HG03064 (cell line): ENCODE measurements around the gene RER1.
"Not testable (repeated sequence)": the region's sequence is repeated elsewhere in the genome, so short reads cannot be mapped to it uniquely, and the experiment has no call there.

Experiments
- ATAC-seq: cut with Tn5 transposase; IDR thresholded peaks from one replicate; pipeline ENCODE4 v1.9.1; 2021; ENCODE audit warnings: low read depth; ENCODE audit not compliant: unreplicated experiment

Gene RER1

GRCh38 chr1:2439369-2439768, 47.7 kb downstream of the RER1 start:
- no peak for ATAC-seq

GRCh38 chr1:2440346-2440745, 48.7 kb downstream of the RER1 start:
- not testable (repeated sequence) for ATAC-seq

- ATAC-seq: no peak
These were observed 50.1 kb downstream of the RER1 start for GRCh38 chr1:2441746-2442145.

- no peak for ATAC-seq
These were observed 51.0 kb downstream of the RER1 start for GRCh38 chr1:2442661-2443060.

GRCh38 chr1:2443277-2444137, 51.9 kb downstream of the RER1 start:
- no peak for ATAC-seq

- no peak for ATAC-seq
These were observed 52.5 kb downstream of the RER1 start for GRCh38 chr1:2444138-2444591.

- ATAC-seq: no peak
These were observed 53.7 kb downstream of the RER1 start for GRCh38 chr1:2445162-2445822.

GRCh38 chr1:2445823-2446215, 54.2 kb downstream of the RER1 start:
- ATAC-seq: no peak

- ATAC-seq: no peak
These were observed 54.8 kb downstream of the RER1 start for GRCh38 chr1:2446394-2446793.

- no peak for ATAC-seq
These were observed 55.2 kb downstream of the RER1 start for GRCh38 chr1:2446861-2447260.

GRCh38 chr1:2447276-2448097, 55.8 kb downstream of the RER1 start:
- ATAC-seq: no peak

GRCh38 chr1:2448098-2448445, 56.4 kb downstream of the RER1 start:
- no peak for ATAC-seq

- ATAC-seq: no peak
These were observed 58.2 kb downstream of the RER1 start for GRCh38 chr1:2449636-2450454.

GRCh38 chr1:2451741-2452140, 60.1 kb downstream of the RER1 start:
- no peak for ATAC-seq

- no peak for ATAC-seq
These were observed 60.7 kb downstream of the RER1 start for GRCh38 chr1:2452201-2452931.

GRCh38 chr1:2452932-2453315, 61.3 kb downstream of the RER1 start:
- ATAC-seq: no peak

GRCh38 chr1:2454227-2454626, 62.6 kb downstream of the RER1 start:
- no peak for ATAC-seq
